Neural cell (in vitro differentiated cells): Measurements from ENCODE around the gene UNC5B. TPM values are rescaled to one million over a fixed set of nuclear protein-coding genes. Genes with fewer than 3 reads are reported as not detected.

Source experiments
- H2AFZ ChIP-seq: fragments of 200-600, 300-800 bp; sonication (generic), shearing (Covaris generic); 2 replicates; pipeline ENCODE4 v1.6.0; 2014; ENCODE audit warnings: low read depth, mild to moderate bottlenecking, antibody characterized with exemption, low read length, moderate library complexity
- H3F3A ChIP-seq: fragments of 200-600 bp; shearing (Covaris generic); 2 replicates; pipeline ENCODE4 v1.6.1; 2016; ENCODE audit warnings: mild to moderate bottlenecking, moderate library complexity, mixed read lengths, antibody characterized with exemption, low read length; ENCODE audit not compliant: insufficient read depth, poor library complexity, severe bottlenecking
- H3K27ac ChIP-seq: fragments of 200-600, 300-800 bp; sonication (generic), shearing (Covaris generic); 2 replicates; pipeline ENCODE4 v1.5.1; 2014; ENCODE audit warnings: mild to moderate bottlenecking, low read length, moderate library complexity
- H3K27me3 ChIP-seq: fragments of 300-800, 200-600 bp; sonication (generic), shearing (Covaris generic); 2 replicates; pipeline ENCODE4 v1.6.0; 2014; ENCODE audit warnings: mild to moderate bottlenecking, low read depth, low read length, moderate library complexity; ENCODE audit not compliant: insufficient read depth
- H3K36me3 ChIP-seq: fragments of 300-800, 200-600 bp; sonication (generic), shearing (Covaris generic); 2 replicates; pipeline ENCODE4 v1.5.1; 2014; ENCODE audit warnings: mild to moderate bottlenecking, antibody characterized with exemption, low read length, moderate library complexity; ENCODE audit not compliant: insufficient read depth
- H3K4me2 ChIP-seq: fragments of 300-800, 200-600 bp; sonication (generic), shearing (Covaris generic); 2 replicates; pipeline ENCODE4 v1.6.0; 2014; ENCODE audit warnings: mild to moderate bottlenecking, low read length
- H3K4me3 ChIP-seq: fragments of 300-800, 200-600 bp; sonication (generic), shearing (Covaris generic); 2 replicates; pipeline ENCODE4 v1.5.1; 2014; ENCODE audit warnings: mild to moderate bottlenecking, low read length, moderate library complexity
- H3K79me2 ChIP-seq: fragments of 200-600 bp; shearing (Covaris generic); replicated peaks from 2 replicates; pipeline ENCODE4 v1.6.0; 2014; ENCODE audit warnings: mild to moderate bottlenecking, low read length, moderate library complexity; ENCODE audit not compliant: insufficient read depth
- H3K9ac ChIP-seq: fragments of 300-800, 200-600 bp; sonication (generic), shearing (Covaris generic); 2 replicates; pipeline ENCODE4 v1.6.1; 2016; ENCODE audit warnings: mild to moderate bottlenecking, low read length, mixed read lengths
- H3K9me2 ChIP-seq: fragments of 200-600 bp; shearing (Covaris generic); 2 replicates; pipeline ENCODE4 v1.6.1; 2016; ENCODE audit warnings: mild to moderate bottlenecking, low read length, mixed read lengths; ENCODE audit not compliant: insufficient read depth
- H3K9me3 ChIP-seq: fragments of 200-600, 300-800 bp; sonication (generic), shearing (Covaris generic); 2 replicates; pipeline ENCODE4 v1.6.1; 2016; ENCODE audit warnings: mild to moderate bottlenecking, mixed run types, low read length, moderate library complexity, mixed read lengths
- H4K20me1 ChIP-seq: fragments of 200-600 bp; shearing (Covaris generic); 2 replicates; pipeline ENCODE4 v1.6.1; 2016; ENCODE audit warnings: mild to moderate bottlenecking, mixed run types; ENCODE audit not compliant: insufficient read depth
- EP300 ChIP-seq: fragments of 450-650 bp; conservative IDR thresholded peaks from 2 replicates; pipeline ENCODE4 v1.6.1; 2014; ENCODE audit warnings: antibody characterized with exemption, mild to moderate bottlenecking, moderate library complexity; ENCODE audit not compliant: poor library complexity, severe bottlenecking
- EZH2 ChIP-seq: fragments of 200-600, 300-800 bp; shearing (Covaris generic), sonication (generic); IDR thresholded peaks from 2 replicates; pipeline ENCODE4 v1.6.1; 2014; ENCODE audit warnings: antibody characterized with exemption, low read length, borderline replicate concordance, mild to moderate bottlenecking; ENCODE audit not compliant: insufficient read depth, poor library complexity, severe bottlenecking
- MXI1 ChIP-seq: fragments of 450-650 bp; conservative IDR thresholded peaks from 2 replicates; pipeline ENCODE4 v1.6.1; 2014; ENCODE audit warnings: antibody characterized with exemption, mild to moderate bottlenecking; ENCODE audit not compliant: poor library complexity, severe bottlenecking
- POLR2AphosphoS5 ChIP-seq: IDR thresholded peaks from 2 replicates; pipeline ENCODE4 v1.6.1; 2012
- RAD21 ChIP-seq: fragments of 450-650 bp; conservative IDR thresholded peaks from 2 replicates; pipeline ENCODE4 v1.6.1; 2014; ENCODE audit warnings: antibody characterized with exemption, mild to moderate bottlenecking, moderate library complexity
- SMC3 ChIP-seq: fragments of 450-650 bp; conservative IDR thresholded peaks from 2 replicates; pipeline ENCODE4 v1.6.1; 2014; ENCODE audit warnings: antibody characterized with exemption, mild to moderate bottlenecking, moderate library complexity; ENCODE audit not compliant: poor library complexity
- TAF1 ChIP-seq: IDR thresholded peaks from 2 replicates; pipeline ENCODE4 v1.6.1; 2012; ENCODE audit warnings: low read depth
- polyA plus RNA-seq: library from polyadenylated mRNA; depleted of rRNA; stranded (reverse); fragments of >200 nt; gene quantifications from 2 replicates; pipeline ENCODE4 v1.2.3, GENCODE V29; 2014
- TF ChIP-seq, protein P1 (sequence below): IDR thresholded peaks from 2 replicates; pipeline ENCODE4 v1.6.1; 2012; ENCODE audit warnings: borderline replicate concordance
- TF ChIP-seq, protein P2 (sequence below): fragments of 450-650 bp; IDR thresholded peaks from 2 replicates; pipeline ENCODE4 v1.5.1; 2014; ENCODE audit warnings: antibody characterized with exemption, mild to moderate bottlenecking, moderate library complexity; ENCODE audit not compliant: poor library complexity, severe bottlenecking

Gene UNC5B
- polyA plus RNA-seq, 1 donor from 2014 or later: 2.0 TPM

DNA sequence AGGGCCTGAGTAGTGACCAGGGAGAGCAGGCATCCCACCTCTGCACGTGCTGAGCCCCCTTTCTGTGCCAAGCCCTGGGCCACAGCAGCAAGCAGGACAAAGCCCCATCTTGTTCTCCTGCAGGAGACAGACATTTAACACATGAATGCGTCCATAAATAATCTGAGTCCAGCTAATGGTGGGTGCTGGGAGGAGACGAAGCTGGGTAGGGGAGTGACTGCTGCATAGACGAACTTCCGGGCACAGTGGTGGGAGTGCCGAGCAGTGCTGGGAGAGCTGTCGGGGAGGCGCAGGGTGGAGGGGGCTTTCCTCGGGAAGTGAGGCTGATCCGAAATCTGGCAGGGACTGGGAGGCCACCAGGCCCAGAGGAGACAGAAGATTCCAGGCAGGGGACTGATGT, 71.5 kb downstream of the UNC5B start:
- Histone ChIP-seq H3K27ac (no peak overlapping the region), H3K9ac (no peak overlapping the region), H3K9me3 (no peaks in the 10 kb centered on the region), H3K4me2 (no peak overlapping the region), H3K9me2 (no peaks in the 10 kb centered on the region), H3F3A (no peaks in the 10 kb centered on the region), H3K27me3 (no peaks in the 10 kb centered on the region), H2AFZ (no peak overlapping the region), H3K4me3 (no peak overlapping the region), H4K20me1 (no peaks in the 10 kb centered on the region), H3K36me3 (no peaks in the 10 kb centered on the region), H3K79me2 (no peaks in the 10 kb centered on the region)
- TF ChIP-seq RAD21 (no peak), EP300 (no peak), EZH2 (no peak), POLR2AphosphoS5 (no peak)
- TF ChIP-seq, protein P1, sequence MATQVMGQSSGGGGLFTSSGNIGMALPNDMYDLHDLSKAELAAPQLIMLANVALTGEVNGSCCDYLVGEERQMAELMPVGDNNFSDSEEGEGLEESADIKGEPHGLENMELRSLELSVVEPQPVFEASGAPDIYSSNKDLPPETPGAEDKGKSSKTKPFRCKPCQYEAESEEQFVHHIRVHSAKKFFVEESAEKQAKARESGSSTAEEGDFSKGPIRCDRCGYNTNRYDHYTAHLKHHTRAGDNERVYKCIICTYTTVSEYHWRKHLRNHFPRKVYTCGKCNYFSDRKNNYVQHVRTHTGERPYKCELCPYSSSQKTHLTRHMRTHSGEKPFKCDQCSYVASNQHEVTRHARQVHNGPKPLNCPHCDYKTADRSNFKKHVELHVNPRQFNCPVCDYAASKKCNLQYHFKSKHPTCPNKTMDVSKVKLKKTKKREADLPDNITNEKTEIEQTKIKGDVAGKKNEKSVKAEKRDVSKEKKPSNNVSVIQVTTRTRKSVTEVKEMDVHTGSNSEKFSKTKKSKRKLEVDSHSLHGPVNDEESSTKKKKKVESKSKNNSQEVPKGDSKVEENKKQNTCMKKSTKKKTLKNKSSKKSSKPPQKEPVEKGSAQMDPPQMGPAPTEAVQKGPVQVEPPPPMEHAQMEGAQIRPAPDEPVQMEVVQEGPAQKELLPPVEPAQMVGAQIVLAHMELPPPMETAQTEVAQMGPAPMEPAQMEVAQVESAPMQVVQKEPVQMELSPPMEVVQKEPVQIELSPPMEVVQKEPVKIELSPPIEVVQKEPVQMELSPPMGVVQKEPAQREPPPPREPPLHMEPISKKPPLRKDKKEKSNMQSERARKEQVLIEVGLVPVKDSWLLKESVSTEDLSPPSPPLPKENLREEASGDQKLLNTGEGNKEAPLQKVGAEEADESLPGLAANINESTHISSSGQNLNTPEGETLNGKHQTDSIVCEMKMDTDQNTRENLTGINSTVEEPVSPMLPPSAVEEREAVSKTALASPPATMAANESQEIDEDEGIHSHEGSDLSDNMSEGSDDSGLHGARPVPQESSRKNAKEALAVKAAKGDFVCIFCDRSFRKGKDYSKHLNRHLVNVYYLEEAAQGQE: no peak

DNA sequence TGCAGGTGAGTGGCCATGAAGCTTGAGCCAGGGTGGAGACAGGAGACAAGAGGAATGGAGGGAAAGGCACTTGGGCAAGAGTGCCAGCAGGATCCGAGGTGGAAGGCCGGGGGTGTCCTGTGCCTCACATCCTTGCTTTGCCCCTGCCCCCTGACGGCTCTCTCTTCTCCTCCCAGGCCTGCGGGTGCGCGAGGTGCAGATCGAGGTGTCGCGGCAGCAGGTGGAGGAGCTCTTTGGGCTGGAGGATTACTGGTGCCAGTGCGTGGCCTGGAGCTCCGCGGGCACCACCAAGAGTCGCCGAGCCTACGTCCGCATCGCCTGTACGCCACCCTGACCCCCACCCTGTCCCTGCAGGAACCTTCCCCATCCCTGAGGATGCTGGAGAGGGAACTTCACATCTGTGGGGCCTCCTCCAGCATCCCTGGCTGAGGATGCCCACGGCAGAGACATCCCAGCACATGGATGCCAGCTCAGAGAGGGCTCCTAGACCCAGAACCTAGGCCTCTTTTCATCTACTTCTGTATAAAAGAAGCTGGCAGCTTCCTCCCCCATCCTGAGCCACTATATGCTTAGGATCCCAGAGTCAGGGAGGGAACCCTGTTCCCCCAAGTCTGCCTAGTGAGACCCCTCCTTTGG, 72.3 kb downstream of the UNC5B start:
- H3K4me3 ChIP-seq: no peak overlapping the region

More for the DNA sequence above, 72.3 kb downstream of the UNC5B start:
- H4K20me1 ChIP-seq: no peaks in the 10 kb centered on the region
- no peaks in the 10 kb centered on the region for H3K36me3 ChIP-seq
- no peak overlapping the region for H2AFZ ChIP-seq
- no peak overlapping the region for H3K4me2 ChIP-seq
- no peaks in the 10 kb centered on the region for H3K27me3 ChIP-seq
- no peaks in the 10 kb centered on the region for H3K9me2 ChIP-seq
- H3F3A ChIP-seq: no peaks in the 10 kb centered on the region
- TF ChIP-seq POLR2AphosphoS5: no peak
- TF ChIP-seq EZH2: no peak
- no peak for TF ChIP-seq EP300
- TF ChIP-seq MXI1: no peak
- no peak for TF ChIP-seq RAD21
- TF ChIP-seq, protein P1: no peak
- no peak for TF ChIP-seq TAF1
- no peak for TF ChIP-seq SMC3
- TF ChIP-seq, protein P2, sequence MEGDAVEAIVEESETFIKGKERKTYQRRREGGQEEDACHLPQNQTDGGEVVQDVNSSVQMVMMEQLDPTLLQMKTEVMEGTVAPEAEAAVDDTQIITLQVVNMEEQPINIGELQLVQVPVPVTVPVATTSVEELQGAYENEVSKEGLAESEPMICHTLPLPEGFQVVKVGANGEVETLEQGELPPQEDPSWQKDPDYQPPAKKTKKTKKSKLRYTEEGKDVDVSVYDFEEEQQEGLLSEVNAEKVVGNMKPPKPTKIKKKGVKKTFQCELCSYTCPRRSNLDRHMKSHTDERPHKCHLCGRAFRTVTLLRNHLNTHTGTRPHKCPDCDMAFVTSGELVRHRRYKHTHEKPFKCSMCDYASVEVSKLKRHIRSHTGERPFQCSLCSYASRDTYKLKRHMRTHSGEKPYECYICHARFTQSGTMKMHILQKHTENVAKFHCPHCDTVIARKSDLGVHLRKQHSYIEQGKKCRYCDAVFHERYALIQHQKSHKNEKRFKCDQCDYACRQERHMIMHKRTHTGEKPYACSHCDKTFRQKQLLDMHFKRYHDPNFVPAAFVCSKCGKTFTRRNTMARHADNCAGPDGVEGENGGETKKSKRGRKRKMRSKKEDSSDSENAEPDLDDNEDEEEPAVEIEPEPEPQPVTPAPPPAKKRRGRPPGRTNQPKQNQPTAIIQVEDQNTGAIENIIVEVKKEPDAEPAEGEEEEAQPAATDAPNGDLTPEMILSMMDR: no peak
- H3K27ac ChIP-seq: no peak overlapping the region
- no peaks in the 10 kb centered on the region for H3K9me3 ChIP-seq
- no peaks in the 10 kb centered on the region for H3K79me2 ChIP-seq
- H3K9ac ChIP-seq: no peak overlapping the region
